ENCODE measurements around the gene TBC1D26.
A peak's percentile ranks its signal among the peaks of the same experiment; 100 is the strongest.
"Not testable (repeated sequence)": the region's sequence is repeated elsewhere in the genome, so short reads cannot be mapped to it uniquely, and the experiment has no call there.

The TBC1D26 gene

DNA sequence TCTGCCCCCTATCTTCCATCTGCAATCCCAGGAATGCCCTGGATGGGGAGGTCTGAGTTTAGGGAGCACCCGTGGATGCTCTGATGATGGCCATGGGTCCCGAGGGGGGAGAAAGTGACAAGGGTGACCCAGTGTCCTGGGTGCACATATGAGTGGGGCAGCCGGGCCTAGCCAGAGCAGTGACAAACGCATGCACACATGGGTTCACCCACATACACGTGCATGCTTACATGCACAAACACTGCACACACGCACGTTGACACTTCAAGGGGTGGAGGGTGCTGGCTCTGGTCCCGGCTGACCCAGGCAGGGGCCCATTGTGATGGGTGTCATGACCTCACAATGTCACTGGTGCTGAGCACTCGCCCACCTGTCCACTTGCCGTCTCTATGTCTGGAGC, at the start of gene TBC1D26:
Gene TBC1D26, plus strand, starts transcription at position 384 of the 400 bp plus-strand sequence. CDS start 3,066 bp downstream, outside the sequence.
- not testable (repeated sequence) for DNase-seq

DNA sequence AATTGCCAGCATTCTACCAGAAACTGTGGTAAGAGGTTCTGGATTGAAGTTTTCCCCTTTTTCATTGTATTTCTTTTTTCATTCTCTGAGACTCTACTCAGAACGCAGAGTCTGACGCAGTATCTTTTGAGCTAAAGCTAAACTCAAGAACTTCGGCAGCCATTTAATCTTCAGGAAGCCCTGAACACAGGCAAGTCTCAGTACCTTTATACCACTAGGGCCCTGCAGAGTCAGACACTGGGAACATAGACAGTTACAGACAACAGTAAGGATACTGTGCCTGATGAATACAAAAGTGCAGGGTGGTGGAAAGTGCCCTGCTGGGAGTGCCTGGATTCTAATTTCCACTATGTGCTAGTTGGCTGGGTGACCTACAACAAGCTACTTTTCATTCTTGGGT, 48.9 kb upstream of the TBC1D26 start:
- DNase-seq = not testable (repeated sequence)

DNA sequence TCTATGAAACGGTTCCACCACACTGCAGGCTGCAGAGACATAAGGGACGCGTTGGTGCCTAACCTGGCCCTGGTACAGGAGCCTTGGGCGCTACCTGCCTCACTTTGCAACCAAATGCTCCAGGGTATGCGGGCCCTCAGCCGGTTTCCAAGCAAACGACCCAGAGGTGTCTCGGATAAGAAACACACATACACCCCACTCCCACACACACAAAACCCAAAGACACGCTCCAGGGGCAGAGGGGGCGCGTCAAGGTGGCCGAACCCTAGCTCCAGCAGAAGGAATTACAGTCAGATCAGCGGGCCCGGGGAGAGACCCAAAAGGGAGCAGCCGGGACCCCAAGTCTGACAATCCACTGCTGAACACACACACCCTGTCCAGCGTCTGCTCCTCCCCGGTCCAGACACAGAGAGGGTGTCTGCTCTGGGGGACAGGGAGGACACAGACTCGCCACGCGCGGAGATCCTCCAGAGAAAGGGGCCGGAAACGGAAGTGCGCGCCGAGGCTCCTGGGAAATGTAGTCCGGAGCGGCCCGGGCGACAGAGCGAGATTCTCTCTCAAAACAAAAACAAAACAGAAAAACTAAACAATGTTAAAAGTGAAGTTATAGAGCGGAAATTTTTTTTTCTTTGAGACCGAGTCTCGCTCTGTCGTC, 48.1 kb upstream of the TBC1D26 start, which contains the start of gene TRIM16:
Gene TRIM16, minus strand, starts transcription at position 488 of the 655 bp plus-strand sequence. CDS start 32,702 bp downstream, outside the sequence.
- peak; percentile 34 to 58 (median 47) for DNase-seq

DNA sequence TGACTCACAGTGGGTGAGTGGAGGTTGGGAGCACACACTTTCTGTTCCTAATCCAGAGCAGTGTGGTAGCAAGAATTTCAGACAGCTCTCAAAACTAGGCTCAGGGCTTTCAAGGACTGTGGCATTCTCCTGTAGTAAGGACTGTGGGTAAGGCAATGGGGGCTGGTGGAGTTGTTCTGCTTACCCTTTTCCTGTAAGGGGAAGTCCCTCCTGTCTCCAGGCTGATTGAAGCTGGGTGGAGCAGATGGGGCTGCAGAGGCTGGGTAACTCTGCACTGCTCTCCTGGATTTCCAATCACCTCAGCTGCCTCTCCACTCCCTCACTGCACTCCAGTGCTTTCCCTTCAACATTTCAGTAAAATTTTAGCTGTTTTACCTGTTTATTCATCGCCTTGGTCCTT, 44.6 kb upstream of the TBC1D26 start:
- not testable (repeated sequence) for DNase-seq

DNA sequence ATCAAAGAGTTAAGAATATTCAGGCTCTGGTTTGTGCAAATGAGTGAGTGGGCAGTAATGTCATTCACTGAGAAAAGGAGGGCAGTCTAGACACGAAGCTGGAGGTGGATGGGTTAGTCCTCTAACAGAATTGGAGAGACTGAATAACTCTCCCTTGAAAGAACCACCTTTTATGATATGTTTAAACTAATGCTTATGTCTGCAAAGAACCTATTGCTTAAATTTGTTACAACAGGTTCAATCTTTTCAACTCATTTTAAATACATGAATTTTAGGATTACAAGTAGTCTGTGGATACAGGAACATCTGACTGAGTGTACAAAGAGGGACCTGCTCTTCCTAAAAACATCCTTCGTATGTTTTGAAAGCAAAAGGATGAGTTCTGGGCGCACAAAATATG, 33.1 kb upstream of the TBC1D26 start:
- not testable (repeated sequence) for DNase-seq

DNA sequence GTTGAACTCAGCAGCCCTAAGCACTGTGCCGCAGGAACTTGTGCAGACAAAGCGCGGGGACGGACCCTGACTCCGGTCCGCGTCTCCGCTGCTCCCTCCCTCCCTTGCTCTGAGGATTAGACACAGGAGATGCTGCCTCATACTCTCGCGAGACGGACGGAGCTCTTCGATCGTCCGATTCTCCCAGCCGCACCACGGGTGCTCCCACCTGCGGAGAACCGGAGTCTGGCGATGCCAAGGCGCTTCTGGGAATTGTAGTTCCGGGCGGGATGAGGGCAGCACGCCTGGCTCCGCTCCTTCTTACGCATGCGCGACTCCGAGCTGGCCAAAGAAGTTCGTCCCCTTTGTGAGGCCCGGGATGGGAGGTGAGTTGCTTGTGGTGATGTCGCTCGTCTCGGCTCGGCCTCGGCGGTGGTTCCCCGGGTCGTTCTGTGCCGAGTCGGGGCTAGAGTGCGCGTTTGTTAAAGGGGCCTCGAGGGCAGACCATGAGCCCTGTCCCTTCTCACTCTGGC, 32.6 kb upstream of the TBC1D26 start, which contains the start of gene ZNF286A:
Gene ZNF286A, plus strand, starts transcription at position 340 of the 512 bp plus-strand sequence. CDS start 578 bp downstream, outside the sequence.
- DNase-seq = peak; percentile 97 to 99 (median 99)

DNA sequence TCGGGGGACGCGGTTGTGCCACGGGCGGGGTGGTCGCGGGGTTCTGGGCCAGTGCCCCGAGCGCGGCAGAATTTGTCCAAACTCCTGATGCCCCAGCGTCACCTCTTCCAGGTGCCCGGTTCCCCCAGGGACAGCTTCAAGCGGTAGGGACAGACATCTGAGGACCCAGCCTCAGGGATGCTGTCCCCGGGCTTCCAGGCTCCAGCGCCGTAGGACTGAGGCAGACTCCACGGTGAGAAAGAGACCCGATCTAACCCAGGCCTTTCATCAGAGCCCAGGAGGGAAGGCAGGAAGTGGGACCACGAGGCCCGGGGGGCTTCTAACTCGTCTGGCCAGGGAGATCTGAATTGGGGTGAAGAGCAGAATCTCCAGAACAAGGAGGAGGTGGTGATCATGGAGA, 32.1 kb upstream of the TBC1D26 start:
- not testable (repeated sequence) for DNase-seq

DNA sequence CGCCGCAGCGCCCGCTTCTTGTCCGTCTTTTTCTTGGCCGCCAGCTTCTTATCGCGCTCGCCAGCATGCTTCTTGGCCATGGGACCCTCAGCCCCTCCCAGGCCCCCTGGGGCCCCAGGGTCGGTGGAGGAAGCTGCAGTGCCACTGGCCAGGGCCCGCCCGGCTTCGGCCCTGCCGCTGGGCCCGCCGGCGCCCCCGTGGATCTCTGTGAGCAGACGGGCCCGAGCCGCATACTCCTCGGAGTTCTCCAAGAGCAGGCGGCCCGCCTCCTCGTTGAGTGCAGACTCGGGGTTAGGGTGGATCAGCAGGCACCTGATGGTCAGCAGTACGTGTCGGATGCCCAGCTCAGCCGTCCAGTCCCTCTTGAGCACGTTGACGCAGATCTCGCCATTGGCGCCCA, 27.8 kb upstream of the TBC1D26 start:
- not testable (repeated sequence) for DNase-seq

DNA sequence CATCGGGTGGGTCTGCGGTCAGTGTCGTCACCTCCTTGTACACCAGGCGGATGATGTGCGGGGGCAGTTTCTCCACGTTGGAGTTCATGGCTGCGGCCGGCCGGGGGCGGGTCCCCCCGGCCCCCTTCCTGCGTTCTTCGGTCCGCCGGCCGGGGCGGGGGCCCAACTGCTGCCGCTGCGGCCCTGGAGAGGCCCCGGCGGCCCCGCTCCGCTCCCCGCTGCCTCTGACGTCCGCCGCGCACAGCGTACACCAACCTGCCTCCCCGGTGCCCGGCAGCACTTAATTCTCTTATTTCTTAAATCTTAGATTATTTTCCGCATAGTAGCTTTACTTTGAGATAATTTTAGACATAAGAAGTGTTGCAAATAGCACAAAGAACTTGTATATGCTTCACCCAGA, 27.3 kb upstream of the TBC1D26 start:
- not testable (repeated sequence) for DNase-seq

DNA sequence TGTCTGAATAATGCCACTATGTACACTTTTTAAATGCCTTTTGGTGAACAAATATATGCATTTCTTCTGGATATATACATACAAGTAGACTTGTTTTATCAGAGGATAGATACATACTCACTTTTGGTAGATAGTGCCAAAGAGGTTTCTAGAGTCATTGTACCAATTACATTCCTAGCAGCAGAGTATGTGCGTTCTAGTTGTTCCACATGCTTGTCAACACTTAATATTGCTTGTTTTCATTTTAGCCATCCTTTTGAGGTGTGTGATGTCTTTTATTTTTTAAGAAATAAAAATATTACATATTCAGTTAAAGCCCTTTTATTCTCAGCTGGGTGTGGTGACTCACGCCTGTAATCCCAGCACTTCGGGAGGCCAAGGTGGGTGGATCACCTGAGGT, 23.2 kb upstream of the TBC1D26 start:
- not testable (repeated sequence) for DNase-seq

DNA sequence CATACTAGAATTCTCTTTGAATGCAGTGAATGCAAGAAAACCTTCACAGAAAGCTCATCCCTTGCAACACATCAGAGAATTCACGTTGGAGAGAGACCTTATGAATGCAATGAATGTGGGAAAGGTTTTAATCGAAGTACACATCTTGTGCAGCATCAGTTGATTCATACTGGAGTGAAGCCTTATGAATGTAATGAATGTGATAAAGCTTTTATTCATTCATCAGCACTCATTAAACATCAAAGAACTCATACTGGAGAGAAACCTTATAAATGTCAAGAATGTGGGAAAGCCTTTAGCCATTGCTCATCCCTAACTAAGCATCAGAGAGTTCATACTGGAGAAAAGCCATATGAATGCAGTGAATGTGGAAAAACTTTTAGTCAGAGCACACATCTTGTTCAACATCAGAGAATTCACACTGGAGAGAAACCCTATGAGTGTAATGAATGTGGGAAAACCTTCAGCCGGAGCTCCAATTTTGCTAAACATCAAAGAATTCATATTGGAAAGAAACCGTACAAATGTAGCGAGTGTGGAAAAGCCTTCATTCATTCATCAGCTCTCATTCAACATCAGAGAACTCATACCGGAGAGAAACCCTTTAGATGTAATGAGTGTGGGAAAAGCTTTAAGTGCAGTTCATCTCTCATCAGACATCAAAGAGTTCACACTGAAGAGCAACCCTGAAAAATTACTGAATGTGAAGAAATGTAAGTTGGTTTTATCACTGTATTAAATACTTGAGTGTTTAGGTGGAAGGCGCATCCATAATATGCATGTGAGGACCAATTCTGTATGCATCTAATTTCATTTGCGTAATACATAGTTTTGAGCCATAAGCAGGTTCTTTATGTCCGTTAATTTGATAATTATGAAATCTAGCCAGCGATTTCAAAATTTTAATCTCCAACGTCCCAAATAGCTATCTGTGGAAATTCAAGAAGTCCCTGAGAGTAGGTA, 15.2 kb upstream of the TBC1D26 start:
- DNase-seq = not testable (repeated sequence)

DNA sequence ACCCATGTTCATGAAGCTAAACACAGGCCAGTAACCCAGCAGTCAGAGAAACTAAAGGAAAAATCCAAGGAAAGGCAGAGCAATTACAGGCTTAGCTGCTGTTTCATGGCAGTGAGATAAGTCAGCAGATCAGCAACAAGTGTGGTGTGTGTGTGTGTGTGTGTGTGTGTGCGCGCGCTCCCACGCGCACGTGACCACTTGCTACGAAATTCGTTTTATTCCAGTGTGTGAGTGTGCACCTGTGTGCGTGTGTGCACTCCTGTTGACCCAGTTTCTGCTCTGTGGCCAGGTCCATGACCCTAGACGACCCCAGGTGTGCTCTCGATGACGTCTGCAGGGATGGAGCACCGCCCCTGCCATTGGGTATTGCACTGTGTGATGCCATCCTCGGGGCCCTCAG, 1.5 kb upstream of the TBC1D26 start:
- DNase-seq = not testable (repeated sequence)

DNA sequence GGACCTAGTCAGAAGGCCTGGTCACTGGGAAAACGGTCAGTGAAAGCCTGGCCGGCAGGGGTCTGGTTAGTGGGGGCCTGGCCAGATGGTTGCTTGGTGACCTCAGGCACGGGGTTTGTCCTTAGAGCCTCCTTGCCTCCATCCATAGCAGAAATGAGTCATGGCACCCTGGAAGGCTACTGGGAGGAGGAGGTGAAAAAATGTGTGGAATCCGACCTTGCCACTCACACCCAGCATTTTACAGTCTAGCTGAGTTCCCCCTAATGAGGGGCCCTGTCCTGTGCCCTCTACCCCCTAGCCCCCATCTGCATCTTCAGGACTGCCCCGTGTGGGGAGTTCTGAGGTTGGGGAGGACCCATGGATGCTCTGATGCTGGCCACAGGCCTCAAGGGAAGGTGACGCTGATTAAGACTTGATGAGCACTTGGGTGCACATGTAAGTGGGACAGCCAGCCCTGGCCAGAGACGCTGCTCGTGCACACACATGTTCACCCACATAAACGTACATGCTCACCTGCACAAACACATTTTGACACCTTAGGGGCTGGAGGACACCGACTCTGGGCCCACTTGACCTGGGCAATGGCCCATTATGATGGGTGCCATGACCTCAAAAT, 1.2 kb downstream of the TBC1D26 start:
- DNase-seq = not testable (repeated sequence)

DNA sequence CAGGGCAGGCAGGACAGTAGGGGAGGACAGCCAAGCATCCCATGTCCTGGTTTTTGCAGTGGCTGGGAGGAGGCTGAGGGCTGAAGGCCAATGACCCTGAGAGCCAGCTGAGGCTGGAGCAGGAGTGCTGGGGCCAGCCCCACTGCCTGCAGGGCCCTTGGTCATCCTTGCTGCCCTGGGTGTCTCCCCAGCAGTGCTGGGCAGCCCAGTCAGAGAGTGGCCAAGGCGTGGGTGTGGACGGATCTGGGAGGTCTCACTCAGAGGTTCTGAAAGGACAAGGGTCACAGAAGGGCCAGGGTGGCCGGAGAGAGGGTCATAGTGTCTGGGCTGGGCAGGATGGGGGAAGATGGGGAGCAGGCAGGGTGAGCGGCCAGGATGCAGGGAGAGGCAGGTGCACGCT, 4.5 kb downstream of the TBC1D26 start:
- DNase-seq = not testable (repeated sequence)

DNA sequence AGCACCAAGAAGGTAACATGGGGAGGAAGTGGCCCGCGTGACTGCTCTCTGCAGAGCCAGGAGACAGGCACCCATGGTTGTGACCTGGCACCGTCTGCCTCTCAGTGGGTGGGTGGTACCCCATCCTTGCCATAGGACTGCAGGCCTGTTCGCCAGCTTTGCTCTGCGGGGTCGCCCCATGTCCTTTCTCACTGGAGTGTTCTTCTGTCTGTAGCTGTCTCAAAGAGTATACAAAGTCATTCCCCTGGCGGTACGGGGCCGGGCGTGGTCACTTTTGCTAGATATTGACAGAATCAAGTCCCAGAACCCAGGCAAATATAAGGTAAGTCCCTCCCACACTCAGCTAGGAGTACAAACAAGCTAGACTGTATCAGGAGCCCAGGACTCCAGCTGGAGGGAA, 6.0 kb downstream of the TBC1D26 start:
- DNase-seq = no peak

DNA sequence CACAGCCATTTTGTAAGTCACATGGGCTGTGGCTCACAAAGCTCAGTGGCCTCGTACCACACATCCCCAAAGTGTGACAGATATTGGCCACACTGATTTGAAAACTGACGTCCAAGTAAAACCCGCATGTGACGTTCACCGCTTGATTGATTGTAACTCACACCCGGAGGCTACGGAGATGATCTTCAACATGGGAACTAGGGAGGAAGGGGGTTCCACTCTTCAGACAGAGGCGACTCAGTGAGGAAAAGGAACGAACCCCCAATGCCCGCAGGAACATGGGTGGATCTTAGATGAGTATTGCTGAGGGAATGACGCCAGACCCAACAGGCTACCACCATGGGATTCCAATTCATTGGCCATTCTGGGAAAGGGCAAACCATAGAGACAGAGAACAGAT, 7.2 kb downstream of the TBC1D26 start:
- not testable (repeated sequence) for DNase-seq

DNA sequence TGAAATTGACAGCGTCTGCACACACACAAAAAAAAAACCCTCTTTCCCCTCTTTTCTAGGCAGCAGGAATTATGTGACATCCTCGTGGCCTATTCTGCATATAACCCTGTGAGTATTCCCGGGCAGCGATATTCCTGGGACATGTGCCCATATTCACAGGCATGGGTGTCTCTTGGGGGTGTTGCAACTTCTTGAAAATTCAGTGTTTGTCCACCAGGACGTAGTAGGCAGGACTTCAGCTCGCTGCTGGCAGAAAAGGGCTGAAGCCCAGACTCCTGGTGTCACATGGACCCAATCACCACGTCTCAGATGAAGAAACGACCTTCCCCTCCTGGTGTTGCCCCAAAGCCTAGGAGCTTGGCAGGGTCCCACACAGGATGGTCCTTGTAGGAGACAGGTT, 8.0 kb downstream of the TBC1D26 start:
- DNase-seq = not testable (repeated sequence)

DNA sequence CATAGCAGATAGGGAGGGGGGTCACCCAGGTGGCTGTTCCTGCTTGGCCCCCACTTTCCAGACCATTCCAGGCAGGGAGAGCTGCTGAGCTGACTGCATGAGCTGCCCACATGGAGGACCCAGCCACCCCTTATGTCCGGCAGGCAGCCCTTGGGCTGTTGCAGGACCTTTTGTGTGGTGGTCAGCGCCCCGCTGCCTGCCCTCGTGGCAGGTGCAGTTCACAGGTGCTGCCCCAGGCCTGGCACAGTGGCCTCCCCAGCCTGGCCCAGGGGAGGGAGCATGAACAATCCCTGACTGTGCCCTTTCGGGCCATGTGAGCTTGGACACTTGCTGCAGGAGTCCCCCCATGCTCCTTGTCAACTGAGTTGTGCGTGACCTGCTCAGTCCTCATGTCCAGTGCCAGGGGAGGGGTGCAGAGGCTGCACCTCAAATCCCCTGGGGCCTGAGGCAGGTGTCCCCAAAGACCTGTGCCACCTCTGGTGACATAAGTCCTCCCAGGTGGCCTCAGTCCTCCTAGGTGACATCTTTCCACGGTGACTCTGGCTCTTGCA, 8.6 kb downstream of the TBC1D26 start:
- no peak for DNase-seq

DNA sequence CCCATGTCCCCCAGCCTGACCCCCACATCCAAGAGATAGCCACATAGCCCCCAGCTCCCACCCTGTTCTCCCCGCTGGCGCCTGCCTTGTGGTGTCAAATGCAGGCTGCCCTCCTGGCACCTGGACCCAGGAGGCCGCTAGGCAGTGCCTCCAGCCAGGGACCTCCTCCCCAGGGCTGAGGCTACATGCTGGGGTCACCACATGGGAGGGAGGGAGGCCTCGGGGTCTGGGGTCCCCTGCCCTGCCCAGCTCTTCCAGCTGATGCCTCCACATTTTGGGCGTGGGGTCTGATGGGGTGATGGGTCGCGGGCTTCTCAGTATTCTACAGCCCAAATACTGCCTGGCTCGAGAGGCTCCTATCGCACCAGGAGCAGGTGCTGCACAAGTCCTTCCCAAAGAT, 9.5 kb downstream of the TBC1D26 start:
- DNase-seq = no peak

DNA sequence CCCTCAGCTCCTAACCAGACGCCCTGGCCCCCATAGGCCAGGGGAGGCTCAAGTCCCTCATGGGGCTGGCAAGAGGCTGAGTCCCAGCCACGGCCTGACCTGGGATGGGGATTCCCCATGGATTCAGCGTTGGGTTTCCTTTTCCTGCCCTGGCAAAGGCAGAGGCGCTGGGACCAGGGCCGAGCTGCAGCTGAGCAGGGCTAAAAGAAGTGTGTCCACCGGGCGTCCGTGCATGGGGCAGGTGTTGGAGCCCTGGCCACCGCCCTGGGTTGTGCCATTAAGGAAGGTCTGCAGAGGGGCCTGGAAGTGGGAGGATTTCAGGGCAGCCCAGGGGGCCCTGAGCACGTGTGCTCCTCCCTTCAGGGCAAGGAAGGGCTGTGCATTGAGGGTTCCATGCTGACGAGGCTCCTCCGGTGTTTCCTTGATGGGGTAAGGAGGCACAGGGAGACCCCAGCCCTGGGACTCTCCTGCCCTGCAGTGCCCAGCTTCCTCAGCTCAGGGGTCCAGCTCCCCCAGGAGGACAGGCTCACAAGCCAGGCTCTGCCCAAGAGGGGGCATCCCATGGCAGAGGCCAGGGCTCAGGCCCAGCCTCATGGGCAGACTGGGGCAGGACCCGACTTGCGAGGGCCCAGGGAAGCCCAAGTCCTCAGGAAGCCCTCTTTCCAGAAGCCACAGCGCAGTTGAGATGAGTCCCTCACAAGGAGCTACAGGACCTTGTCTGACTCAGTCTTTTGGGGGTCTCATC, 10.1 kb downstream of the TBC1D26 start:
- DNase-seq = no peak

DNA sequence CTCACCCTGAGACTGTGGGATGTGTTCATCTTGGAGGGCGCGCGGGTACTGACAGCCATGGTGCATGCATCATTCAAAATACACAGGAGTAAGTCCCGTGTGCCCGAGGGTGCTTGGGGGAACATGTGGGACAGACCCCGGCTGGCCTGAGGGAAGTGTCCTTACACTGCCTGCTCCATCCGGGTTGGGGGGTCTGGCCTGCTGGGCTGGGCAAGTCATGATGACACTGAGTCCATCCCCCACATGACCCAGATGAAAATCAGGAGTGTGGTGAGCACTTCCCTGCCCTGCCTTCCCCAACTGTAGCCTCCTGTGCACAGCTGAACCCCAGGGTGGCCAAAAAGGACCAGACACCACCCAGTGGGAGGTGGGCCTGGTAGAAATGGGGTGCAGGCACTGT, 10.8 kb downstream of the TBC1D26 start:
- no peak for DNase-seq

All from NCI-H1417 (cell line).